ENCODE results near the gene TTC7B.
"Not testable (repeated sequence)": the region's sequence is repeated elsewhere in the genome, so short reads cannot be mapped to it uniquely, and the experiment has no call there.

TTC7B gene

GRCh38 chr14:90815822-90816662, at the start of gene TTC7B:
Gene TTC7B, minus strand, starts transcription at chr14:90816430. Its CDS starts 135 bp downstream, at chr14:90816295.
- peak; percentile 80 for DNase-seq (ENCODE audit: low spot score)

GRCh38 chr14:90864741-90865140, 48.5 kb upstream of the TTC7B start:
- no peak for DNase-seq (ENCODE audit: low spot score)

GRCh38 chr14:90858511-90858910, 42.3 kb upstream of the TTC7B start:
- no peak for DNase-seq (ENCODE audit: low spot score)

- no peak for DNase-seq (ENCODE audit: low spot score)
These were observed 41.6 kb upstream of the TTC7B start for GRCh38 chr14:90857866-90858265.

GRCh38 chr14:90856115-90856514, 39.9 kb upstream of the TTC7B start:
- DNase-seq (ENCODE audit: low spot score): not testable (repeated sequence)

GRCh38 chr14:90853116-90853515, 36.9 kb upstream of the TTC7B start:
- no peak for DNase-seq (ENCODE audit: low spot score)

- DNase-seq (ENCODE audit: low spot score): no peak
These were observed 35.3 kb upstream of the TTC7B start for GRCh38 chr14:90851327-90852036.

- DNase-seq (ENCODE audit: low spot score): no peak
These were observed 34.3 kb upstream of the TTC7B start for GRCh38 chr14:90850487-90850886.

GRCh38 chr14:90849787-90850444, 33.7 kb upstream of the TTC7B start:
- DNase-seq (ENCODE audit: low spot score): no peak

GRCh38 chr14:90848944-90849731, 32.9 kb upstream of the TTC7B start:
- no peak for DNase-seq (ENCODE audit: low spot score)

- DNase-seq (ENCODE audit: low spot score): no peak
These were observed 30.3 kb upstream of the TTC7B start for GRCh38 chr14:90846511-90846910.

GRCh38 chr14:90844321-90844720, 28.1 kb upstream of the TTC7B start:
- DNase-seq (ENCODE audit: low spot score): no peak

GRCh38 chr14:90842726-90843125, 26.5 kb upstream of the TTC7B start:
- DNase-seq (ENCODE audit: low spot score): no peak

- not testable (repeated sequence) for DNase-seq (ENCODE audit: low spot score)
These were observed 24.4 kb upstream of the TTC7B start for GRCh38 chr14:90840667-90841066.

- DNase-seq (ENCODE audit: low spot score): no peak
These were observed 23.6 kb upstream of the TTC7B start for GRCh38 chr14:90839889-90840266.

GRCh38 chr14:90839024-90839888, 23.0 kb upstream of the TTC7B start:
- DNase-seq (ENCODE audit: low spot score): no peak

- DNase-seq (ENCODE audit: low spot score): not testable (repeated sequence)
These were observed 22.3 kb upstream of the TTC7B start for GRCh38 chr14:90838531-90838930.

GRCh38 chr14:90837355-90837754, 21.1 kb upstream of the TTC7B start:
- DNase-seq (ENCODE audit: low spot score): no peak

- no peak for DNase-seq (ENCODE audit: low spot score)
These were observed 20.4 kb upstream of the TTC7B start for GRCh38 chr14:90836692-90837063.

GRCh38 chr14:90831821-90832220, 15.6 kb upstream of the TTC7B start:
- no peak for DNase-seq (ENCODE audit: low spot score)
